Mesendoderm (in vitro differentiated cells): ENCODE data around the gene MLYCD.
A peak's percentile ranks its signal among the peaks of the same experiment; 100 is the strongest.

Experiments used
- DNase-seq: peaks from one replicate; pipeline ENCODE4 v3.0.0; 2013
- H2AK5ac ChIP-seq: 2 replicates; pipeline ENCODE4 v1.6.1; 2013; ENCODE audit warnings: low read length, inconsistent platforms
- H2BK120ac ChIP-seq: 2 replicates; pipeline ENCODE4 v1.6.1; 2013; ENCODE audit warnings: low read depth, mild to moderate bottlenecking, low read length, moderate library complexity, mixed read lengths
- H2BK15ac ChIP-seq: replicated peaks from 2 replicates; pipeline ENCODE4 v1.6.1; 2013; ENCODE audit warnings: low read depth, mild to moderate bottlenecking, moderate library complexity
- H2BK5ac ChIP-seq: 2 replicates; pipeline ENCODE4 v1.6.1; 2013; ENCODE audit warnings: low read length, inconsistent platforms
- H3K18ac ChIP-seq: 2 replicates; pipeline ENCODE4 v1.6.1; 2013; ENCODE audit warnings: mild to moderate bottlenecking, low read length, mixed read lengths
- H3K23ac ChIP-seq: one replicate; pipeline ENCODE4 v1.6.1; 2013; ENCODE audit warnings: low read length
- H3K27ac ChIP-seq: 2 replicates; pipeline ENCODE4 v1.5.1; 2013; ENCODE audit warnings: low read depth, mild to moderate bottlenecking, inconsistent platforms, low read length, moderate library complexity
- H3K27me3 ChIP-seq: 2 replicates; pipeline ENCODE4 v1.6.1; 2013; ENCODE audit warnings: low read length, control low read depth, mild to moderate bottlenecking, inconsistent platforms; ENCODE audit not compliant: insufficient read depth, poor library complexity
- H3K36me3 ChIP-seq: 2 replicates; pipeline ENCODE4 v1.6.1; 2013; ENCODE audit warnings: low read length, inconsistent platforms; ENCODE audit not compliant: control insufficient read depth, insufficient read depth
- H3K4ac ChIP-seq: one replicate; pipeline ENCODE4 v1.6.1; 2013; ENCODE audit warnings: low read depth, mild to moderate bottlenecking, low read length, moderate library complexity
- H3K4me1 ChIP-seq: 2 replicates; pipeline ENCODE4 v1.6.1; 2013; ENCODE audit warnings: low read depth, low read length, inconsistent platforms; ENCODE audit not compliant: control insufficient read depth
- H3K4me2 ChIP-seq: 2 replicates; pipeline ENCODE4 v1.6.1; 2013; ENCODE audit warnings: low read length
- H3K4me3 ChIP-seq: 2 replicates; pipeline ENCODE4 v1.5.1; 2013; ENCODE audit warnings: mild to moderate bottlenecking, low read length
- H3K56ac ChIP-seq: one replicate; pipeline ENCODE4 v1.6.1; 2013; ENCODE audit warnings: low read length
- H3K79me1 ChIP-seq: 2 replicates; pipeline ENCODE4 v1.6.1; 2013; ENCODE audit warnings: low read length, inconsistent platforms
- H3K79me2 ChIP-seq: 2 replicates; pipeline ENCODE4 v1.6.1; 2013; ENCODE audit warnings: mild to moderate bottlenecking, low read length; ENCODE audit not compliant: control insufficient read depth, insufficient read depth
- H3K9ac ChIP-seq: 2 replicates; pipeline ENCODE4 v1.6.1; 2013; ENCODE audit warnings: low read length, inconsistent platforms
- H4K5ac ChIP-seq: one replicate; pipeline ENCODE4 v1.6.1; 2013; ENCODE audit warnings: low read length
- H4K8ac ChIP-seq: one replicate; pipeline ENCODE4 v1.6.1; 2013; ENCODE audit warnings: low read depth, mild to moderate bottlenecking, control low read depth, low read length, moderate library complexity
- WGBS: extraction: QIAGEN DNeasy Blood & Tissue Kit; methylation state at CpG from one replicate; pipeline ENCODE4 v1.1.7; 2013; ENCODE audit warnings: low lambda C conversion rate, missing lambda C conversion rate; ENCODE audit not compliant: insufficient coverage; ENCODE audit errors: extremely low coverage; 5-methylcytosine and 5-hydroxymethylcytosine counted together

The MLYCD gene

DNA sequence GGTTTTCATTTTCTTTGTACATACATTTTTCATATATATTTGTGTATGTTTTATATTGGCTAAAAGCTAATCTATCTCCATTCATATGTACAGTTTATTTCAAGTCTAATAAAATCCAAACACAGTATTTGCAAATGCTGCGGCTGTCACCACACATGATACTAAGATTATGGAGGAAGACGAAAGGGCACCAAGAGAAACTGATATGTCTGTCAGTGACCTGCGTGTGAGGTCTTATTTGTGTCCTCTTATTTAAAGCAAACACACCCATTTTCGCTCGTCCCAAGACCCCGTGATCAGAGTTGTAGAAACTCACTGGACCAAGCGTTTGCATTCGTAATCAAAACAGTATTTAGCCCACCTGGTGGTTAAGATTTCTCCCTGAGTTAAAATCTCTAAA lies 8.2 kb downstream of the MLYCD start:
- no peak overlapping the region for H2AK5ac ChIP-seq
- no peak overlapping the region for H3K56ac ChIP-seq
- no peak overlapping the region for H3K4me3 ChIP-seq
- H3K79me2 ChIP-seq, result no peaks in the 10 kb centered on the region
- H3K9ac ChIP-seq, result no peak overlapping the region
- H3K27ac ChIP-seq, result no peak overlapping the region
- no peak overlapping the region for H4K5ac ChIP-seq
- no peaks in the 10 kb centered on the region for H3K27me3 ChIP-seq
- H3K18ac ChIP-seq, result no peak overlapping the region
- H4K8ac ChIP-seq, result no peak overlapping the region
- H3K23ac ChIP-seq, result no peak overlapping the region
- no peak overlapping the region for H2BK15ac ChIP-seq
- no peak overlapping the region for H3K4ac ChIP-seq
- no peak overlapping the region for H3K4me2 ChIP-seq
- DNase-seq, result no peak
- H2BK5ac ChIP-seq, result no peak overlapping the region
- H2BK120ac ChIP-seq, result no peak overlapping the region
- peaks cover 7% of the 10 kb centered on the region for H3K4me1 ChIP-seq
- H3K36me3 ChIP-seq, result no peaks in the 10 kb centered on the region
- WGBS, result no CpG with 5 or more reads among the region's 8 CpGs
- H3K79me1 ChIP-seq, result peaks cover 3% of the 10 kb centered on the region

- Histone ChIP-seq H3K4me1 (peaks cover 13% of the 10 kb centered on the region), H3K4ac (no peak overlapping the region), H4K5ac (no peak overlapping the region), H3K23ac (no peak overlapping the region), H3K56ac (no peak overlapping the region), H3K4me2 (no peak overlapping the region), H3K4me3 (no peak overlapping the region), H3K27ac (no peak overlapping the region), H2BK5ac (no peak overlapping the region), H3K79me2 (no peaks in the 10 kb centered on the region), H2BK15ac (no peak overlapping the region), H2BK120ac (no peak overlapping the region), H3K9ac (no peak overlapping the region), H3K79me1 (peaks cover 2% of the 10 kb centered on the region), H4K8ac (no peak overlapping the region), H2AK5ac (no peak overlapping the region), H3K18ac (no peak overlapping the region), H3K36me3 (peaks cover 3% of the 10 kb centered on the region), H3K27me3 (no peaks in the 10 kb centered on the region)
- no peak for DNase-seq
- no CpG with 5 or more reads among the region's 15 CpGs for WGBS
Measured at GRCh38 chr16:83907631-83908250, 8.8 kb downstream of the MLYCD start.

DNA sequence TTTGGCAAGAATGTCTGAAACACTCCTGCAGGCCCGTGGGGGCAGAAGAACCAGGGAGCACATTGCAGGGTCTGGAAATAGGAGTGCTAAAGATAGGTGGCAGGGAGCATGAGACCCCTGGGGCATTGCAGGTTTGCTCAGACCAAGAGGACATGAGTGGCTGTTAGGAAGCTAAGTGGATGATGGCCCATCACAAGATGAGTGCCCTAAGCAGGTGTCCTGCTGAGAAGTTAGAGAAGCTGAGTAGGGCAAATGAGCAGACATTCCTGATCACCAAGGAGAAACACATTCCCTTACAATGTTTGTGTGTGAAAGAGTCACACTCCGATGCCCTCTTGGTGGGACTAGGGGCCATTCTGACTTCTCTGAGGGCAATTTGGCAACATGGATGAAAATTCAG lies 9.9 kb downstream of the MLYCD start:
- Histone ChIP-seq H3K9ac (no peak overlapping the region), H4K5ac (no peak overlapping the region), H3K4me1 (peaks cover 16% of the 10 kb centered on the region), H2BK15ac (no peak overlapping the region), H2AK5ac (no peak overlapping the region), H3K4me3 (no peak overlapping the region), H3K23ac (no peak overlapping the region), H2BK120ac (no peak overlapping the region), H3K27me3 (no peaks in the 10 kb centered on the region), H3K56ac (no peak overlapping the region), H4K8ac (no peak overlapping the region), H3K27ac (no peak overlapping the region), H3K4ac (no peak overlapping the region), H3K79me1 (peaks cover 1% of the 10 kb centered on the region), H3K36me3 (peaks cover 3% of the 10 kb centered on the region), H2BK5ac (no peak overlapping the region), H3K18ac (no peak overlapping the region), H3K79me2 (no peaks in the 10 kb centered on the region), H3K4me2 (no peak overlapping the region)
- DNase-seq, result peak; percentile 49
- WGBS, result no CpG with 5 or more reads among the region's 2 CpGs

GRCh38 chr16:83911290-83911689 lies 12.4 kb downstream of the MLYCD start:
- Histone ChIP-seq H3K27ac (no peak overlapping the region), H3K79me2 (no peaks in the 10 kb centered on the region), H3K79me1 (peaks cover 1% of the 10 kb centered on the region), H3K36me3 (peaks cover 3% of the 10 kb centered on the region), H2BK5ac (no peak overlapping the region), H4K5ac (no peak overlapping the region), H3K4me3 (no peak overlapping the region), H3K4me1 (peaks cover 16% of the 10 kb centered on the region), H3K4me2 (no peak overlapping the region), H3K23ac (no peak overlapping the region), H2BK15ac (no peak overlapping the region), H3K18ac (no peak overlapping the region), H3K27me3 (no peaks in the 10 kb centered on the region), H3K4ac (no peak overlapping the region), H2AK5ac (no peak overlapping the region), H2BK120ac (no peak overlapping the region), H3K56ac (no peak overlapping the region), H3K9ac (no peak overlapping the region), H4K8ac (no peak overlapping the region)
- peak; percentile 63 for DNase-seq
- WGBS, result no CpG with 5 or more reads among the region's 10 CpGs

DNA sequence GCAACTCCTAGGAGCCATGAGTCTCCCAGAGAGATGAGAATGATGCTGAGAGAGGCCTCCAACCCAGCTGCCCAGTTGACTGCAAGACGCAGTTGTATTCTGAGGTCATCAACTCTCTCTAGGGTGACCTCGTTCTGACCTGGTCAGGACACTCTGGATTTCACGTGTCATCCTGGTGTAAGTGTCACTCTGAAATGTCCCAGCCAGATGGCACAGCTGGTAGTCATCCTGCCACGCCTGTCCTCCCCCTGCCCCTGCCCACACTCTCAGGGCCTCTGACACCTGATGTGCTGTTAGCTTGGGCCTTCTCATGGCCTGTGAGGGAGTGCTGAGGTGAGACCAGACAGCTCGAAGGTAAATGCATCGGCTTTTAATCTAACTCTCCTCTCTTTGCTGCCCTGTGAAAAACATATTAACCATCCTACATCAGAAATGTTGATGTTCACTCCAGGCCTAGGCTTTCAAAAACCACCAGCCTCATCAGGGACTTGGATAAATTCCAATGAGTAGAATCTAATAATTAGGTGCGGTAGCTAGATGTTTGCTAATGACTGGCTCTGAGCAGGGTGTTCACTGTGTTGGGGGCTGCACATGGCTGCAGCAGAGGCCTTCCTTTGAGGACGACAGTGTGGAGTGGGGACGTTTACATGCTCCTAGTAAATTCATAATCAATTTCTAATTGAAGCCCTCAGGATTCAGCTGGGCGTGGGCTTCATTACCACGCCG lies 13.8 kb downstream of the MLYCD start:
- peak overlapping the region; percentile 81 for H2BK5ac ChIP-seq
- H3K79me1 ChIP-seq, result peaks cover 1% of the 10 kb centered on the region
- no CpG with 5 or more reads among the region's 12 CpGs for WGBS
- H3K23ac ChIP-seq, result no peak overlapping the region
- H3K27ac ChIP-seq, result no peak overlapping the region
- no peak overlapping the region for H3K4me2 ChIP-seq
- no peaks in the 10 kb centered on the region for H3K27me3 ChIP-seq
- no peak overlapping the region for H3K9ac ChIP-seq
- no peaks in the 10 kb centered on the region for H3K79me2 ChIP-seq
- no peak overlapping the region for H2BK120ac ChIP-seq
- no peak overlapping the region for H3K18ac ChIP-seq
- no peak overlapping the region for H4K8ac ChIP-seq
- peaks cover 16% of the 10 kb centered on the region for H3K4me1 ChIP-seq
- no peak overlapping the region for H3K4me3 ChIP-seq
- H2BK15ac ChIP-seq, result no peak overlapping the region
- peak overlapping the region; percentile 95 for H2AK5ac ChIP-seq
- H3K56ac ChIP-seq, result peak overlapping the region; percentile 65
- no peak overlapping the region for H3K4ac ChIP-seq
- DNase-seq, result peak; percentile 40
- peaks cover 3% of the 10 kb centered on the region for H3K36me3 ChIP-seq
- H4K5ac ChIP-seq, result peak overlapping the region; percentile 5
